Dendritic cell treated with granulocyte-macrophage colony-stimulating factor and Interleukin-4, amounts not matched to agents 40 ng/mL and 50 ng/mL, for 4 days (primary cell): ENCODE measurements around the gene CLDN2.
"Not testable (repeated sequence)": the region's sequence is repeated elsewhere in the genome, so short reads cannot be mapped to it uniquely, and the experiment has no call there.

Source experiments
- H3K27ac Mint-ChIP-seq: one replicate; pipeline ENCODE4 v1.8.0; 2022; ENCODE audit warnings: mild to moderate bottlenecking, mixed read lengths
- H3K27me3 Mint-ChIP-seq: one replicate; pipeline ENCODE4 v1.8.0; 2022; ENCODE audit warnings: mild to moderate bottlenecking, mixed read lengths
- H3K36me3 Mint-ChIP-seq: one replicate; pipeline ENCODE4 v1.8.0; 2022; ENCODE audit warnings: low read depth, mixed read lengths
- H3K4me1 Mint-ChIP-seq: one replicate; pipeline ENCODE4 v1.8.0; 2022; ENCODE audit warnings: low read depth, mixed read lengths
- H3K4me3 Mint-ChIP-seq: one replicate; pipeline ENCODE4 v1.8.0; 2022; ENCODE audit warnings: mild to moderate bottlenecking, moderate library complexity, mixed read lengths
- H3K9me3 Mint-ChIP-seq: one replicate; pipeline ENCODE4 v1.8.0; 2022; ENCODE audit warnings: mixed read lengths
- intact Hi-C: fragments of 100-400 bp; cut with micrococcal nuclease; formaldehyde crosslinking; loops from one replicate; pipeline ENCODE4 v1.15.0; 2022

Gene CLDN2, protein sequence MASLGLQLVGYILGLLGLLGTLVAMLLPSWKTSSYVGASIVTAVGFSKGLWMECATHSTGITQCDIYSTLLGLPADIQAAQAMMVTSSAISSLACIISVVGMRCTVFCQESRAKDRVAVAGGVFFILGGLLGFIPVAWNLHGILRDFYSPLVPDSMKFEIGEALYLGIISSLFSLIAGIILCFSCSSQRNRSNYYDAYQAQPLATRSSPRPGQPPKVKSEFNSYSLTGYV

DNA sequence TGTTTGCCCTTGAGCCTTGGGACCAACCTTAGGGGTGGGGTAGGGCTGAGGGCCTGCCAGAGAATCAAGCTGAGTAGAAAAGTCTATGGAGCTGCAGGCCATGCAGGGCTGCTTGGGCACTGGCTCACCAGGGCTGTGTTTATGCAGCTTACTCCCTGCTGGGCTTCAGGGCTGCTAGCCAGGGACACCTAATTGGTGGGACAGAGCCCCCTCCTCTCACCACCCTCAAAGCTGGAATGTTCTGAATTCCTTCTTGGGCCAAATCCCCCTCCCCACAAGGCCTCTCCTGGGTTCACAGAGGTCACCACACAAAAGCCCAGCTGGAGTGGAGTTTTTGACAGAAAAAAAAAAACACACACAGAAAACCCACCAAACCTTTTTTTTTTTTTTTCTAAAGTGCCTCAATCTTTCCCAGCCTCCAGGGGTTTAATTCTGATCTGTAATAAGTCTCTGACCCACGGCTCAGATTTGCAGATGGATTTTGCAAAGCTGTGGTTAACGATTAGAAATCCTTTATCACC lies at the start of gene CLDN2:
CLDN2 (plus strand) TSS at position 471 of the 521 bp plus-strand sequence. CDS start 7,827 bp downstream, outside the sequence.
- Mint-ChIP-seq H3K27me3 (peaks cover 12% of the 10 kb centered on the region), H3K9me3 (no peaks in the 10 kb centered on the region), H3K27ac (no peak within 1 kb of the TSS), H3K4me1 (peaks cover 10% of the 10 kb centered on the region), H3K4me3 (no peak within 1 kb of the TSS), H3K36me3 (no peaks in the 10 kb centered on the region)
- intact Hi-C loops, result no loop called here

DNA sequence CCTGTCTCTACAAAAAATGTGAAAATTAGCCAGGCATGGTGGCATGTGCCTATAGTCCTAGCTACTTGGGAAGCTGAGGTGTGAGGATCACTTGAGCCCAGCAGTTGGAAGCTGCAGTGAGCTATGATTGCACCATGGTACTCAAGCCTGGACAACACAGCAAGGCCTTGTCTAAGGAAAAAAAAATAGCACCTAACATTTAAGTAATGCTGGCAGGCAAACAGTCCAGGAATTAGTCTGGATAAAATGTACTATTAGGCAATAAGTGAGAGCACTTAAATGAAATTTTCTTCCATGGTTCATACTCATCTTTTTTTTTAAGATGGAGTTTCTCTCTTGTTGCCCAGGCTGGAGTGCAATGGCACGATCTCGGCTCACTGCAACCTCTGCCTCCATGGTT lies 47.4 kb upstream of the CLDN2 start:
- H3K36me3 Mint-ChIP-seq, H3K27ac Mint-ChIP-seq, intact Hi-C loops, H3K9me3 Mint-ChIP-seq, H3K4me1 Mint-ChIP-seq, H3K27me3 Mint-ChIP-seq, H3K4me3 Mint-ChIP-seq: not testable (repeated sequence)

DNA sequence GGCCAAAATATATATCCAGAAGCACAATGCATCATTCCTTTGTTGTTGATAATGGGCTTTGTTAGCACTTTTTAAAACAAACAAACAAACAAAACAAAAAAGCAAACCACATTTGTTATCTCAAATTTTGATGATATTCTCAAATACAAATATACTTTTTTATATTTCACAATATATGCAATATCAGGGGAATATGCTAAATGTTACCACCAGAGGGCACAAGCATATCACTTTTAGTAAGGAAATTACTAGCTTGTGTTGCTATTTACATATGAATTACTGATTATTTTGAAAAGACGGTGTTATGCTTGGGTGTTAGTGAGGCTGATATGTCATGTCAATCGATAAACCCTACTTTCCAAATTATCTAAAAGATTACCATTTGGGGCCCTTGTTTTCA lies 46.1 kb upstream of the CLDN2 start:
- Mint-ChIP-seq H3K4me1 (no peaks in the 10 kb centered on the region), H3K27ac (no peak overlapping the region), H3K27me3 (no peaks in the 10 kb centered on the region), H3K9me3 (no peaks in the 10 kb centered on the region), H3K36me3 (no peaks in the 10 kb centered on the region), H3K4me3 (no peak overlapping the region)
- intact Hi-C loops, result no loop called here

DNA sequence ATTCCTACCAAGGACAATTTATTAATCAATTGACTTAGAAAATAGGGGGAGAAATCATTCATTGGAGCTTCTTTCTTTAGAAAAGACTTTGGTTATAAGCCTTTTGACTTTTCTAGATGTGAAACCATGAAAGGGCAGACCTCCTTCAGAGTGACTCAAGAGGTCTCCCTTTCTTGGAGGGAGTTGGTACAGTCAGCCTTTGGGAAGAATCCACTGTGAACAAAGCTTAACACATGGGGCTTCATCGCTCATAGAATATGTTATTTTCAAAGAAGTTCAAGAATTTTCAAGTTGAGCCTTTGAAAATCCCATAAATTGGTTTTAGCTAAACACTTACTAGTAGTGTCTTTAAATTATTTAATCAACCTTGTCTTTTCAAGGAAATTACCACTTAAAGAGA lies 45.1 kb upstream of the CLDN2 start:
- no peaks in the 10 kb centered on the region for H3K4me1 Mint-ChIP-seq
- no peaks in the 10 kb centered on the region for H3K27me3 Mint-ChIP-seq
- intact Hi-C loops, result no loop called here
- no peak overlapping the region for H3K27ac Mint-ChIP-seq
- no peaks in the 10 kb centered on the region for H3K36me3 Mint-ChIP-seq
- no peaks in the 10 kb centered on the region for H3K9me3 Mint-ChIP-seq
- H3K4me3 Mint-ChIP-seq, result no peak overlapping the region

DNA sequence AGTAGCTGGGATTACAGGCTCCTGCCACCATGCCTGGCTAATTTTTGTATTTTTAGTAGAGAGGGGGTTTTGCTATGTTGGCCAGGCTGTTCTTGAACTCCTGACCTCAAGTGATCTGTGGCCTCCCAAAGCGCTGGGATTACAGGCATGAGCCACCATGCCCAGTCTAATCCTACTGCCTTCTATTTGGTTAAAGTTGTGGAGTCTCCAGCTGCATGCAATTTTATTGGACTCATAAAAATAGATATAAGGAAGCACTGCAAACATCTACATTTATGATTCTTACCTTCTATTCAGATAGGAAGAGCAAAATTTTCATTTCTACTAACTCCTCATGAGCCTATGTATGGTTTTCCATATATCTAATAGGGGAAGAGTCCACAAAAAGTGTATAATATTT lies 30.7 kb upstream of the CLDN2 start:
- Mint-ChIP-seq H3K9me3 (no peaks in the 10 kb centered on the region), H3K36me3 (no peaks in the 10 kb centered on the region), H3K27ac (no peak overlapping the region), H3K4me3 (no peak overlapping the region), H3K4me1 (no peaks in the 10 kb centered on the region), H3K27me3 (peaks cover 4% of the 10 kb centered on the region)
- intact Hi-C loops, result no loop called here

DNA sequence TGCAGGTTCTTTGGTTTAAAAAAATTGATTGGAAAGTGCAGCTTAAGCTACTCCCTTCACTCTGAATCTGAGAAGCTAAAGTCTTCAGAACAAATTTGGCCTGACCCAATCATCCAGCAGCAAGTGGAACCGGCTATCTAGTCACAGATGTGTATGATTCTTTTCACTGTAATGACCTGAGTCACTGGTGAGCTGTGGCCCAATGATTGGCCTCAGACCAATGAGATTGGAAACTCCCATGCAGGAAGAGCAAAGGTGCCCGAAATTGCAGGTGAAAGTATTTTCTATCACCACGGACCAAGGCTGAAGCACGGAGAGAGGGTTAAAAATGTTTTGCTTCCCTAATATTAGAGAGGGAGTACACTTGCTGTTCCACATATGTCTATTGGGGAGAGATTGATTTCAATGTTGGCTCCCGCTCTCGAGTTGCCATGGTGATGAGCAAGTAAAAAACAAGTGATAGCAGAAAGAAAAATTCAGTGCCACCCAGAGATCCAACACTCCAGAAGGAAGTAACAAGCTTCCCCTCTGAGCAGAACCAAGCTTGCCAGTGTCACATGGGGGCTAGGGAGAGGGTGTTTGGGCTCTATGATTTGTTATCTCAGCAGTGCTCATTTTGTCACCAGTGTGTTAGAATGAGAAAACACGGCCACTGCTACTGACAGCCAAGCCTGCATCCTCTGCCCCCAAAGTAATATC lies 28.3 kb upstream of the CLDN2 start:
- Mint-ChIP-seq H3K27me3 (peaks cover 7% of the 10 kb centered on the region), H3K4me1 (no peaks in the 10 kb centered on the region), H3K27ac (no peak overlapping the region), H3K36me3 (no peaks in the 10 kb centered on the region), H3K4me3 (no peak overlapping the region), H3K9me3 (no peaks in the 10 kb centered on the region)
- intact Hi-C loops, result no loop called here

DNA sequence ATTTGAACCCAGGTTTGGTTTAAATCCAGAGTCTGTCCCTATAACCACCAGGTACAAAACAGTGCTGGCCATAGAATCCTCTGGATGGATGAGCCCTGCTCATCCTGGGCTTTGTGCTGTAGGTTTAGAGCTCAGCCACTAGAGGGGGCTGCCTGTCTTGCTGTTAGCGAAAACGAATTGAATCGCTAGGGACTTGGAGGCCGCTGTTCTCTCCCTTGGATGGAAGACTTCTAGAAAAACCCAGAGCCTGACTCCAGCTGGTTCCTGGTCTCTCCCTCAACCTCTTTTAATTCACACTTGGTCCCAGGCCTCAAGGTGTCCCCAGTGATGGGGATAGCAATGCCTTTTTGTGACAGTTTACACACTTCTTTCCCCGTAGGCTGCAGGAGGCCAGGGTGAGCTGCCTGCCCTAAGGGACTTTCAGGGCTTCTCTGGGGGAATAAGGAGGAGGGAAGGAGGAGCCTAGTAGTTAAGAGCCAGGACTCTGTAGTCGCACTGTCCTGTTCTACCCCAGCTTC lies 25.8 kb upstream of the CLDN2 start:
- Mint-ChIP-seq H3K4me3 (no peak overlapping the region), H3K4me1 (no peaks in the 10 kb centered on the region), H3K36me3 (no peaks in the 10 kb centered on the region), H3K9me3 (no peaks in the 10 kb centered on the region), H3K27me3 (peaks cover 6% of the 10 kb centered on the region), H3K27ac (no peak overlapping the region)
- intact Hi-C loops, result no loop called here

DNA sequence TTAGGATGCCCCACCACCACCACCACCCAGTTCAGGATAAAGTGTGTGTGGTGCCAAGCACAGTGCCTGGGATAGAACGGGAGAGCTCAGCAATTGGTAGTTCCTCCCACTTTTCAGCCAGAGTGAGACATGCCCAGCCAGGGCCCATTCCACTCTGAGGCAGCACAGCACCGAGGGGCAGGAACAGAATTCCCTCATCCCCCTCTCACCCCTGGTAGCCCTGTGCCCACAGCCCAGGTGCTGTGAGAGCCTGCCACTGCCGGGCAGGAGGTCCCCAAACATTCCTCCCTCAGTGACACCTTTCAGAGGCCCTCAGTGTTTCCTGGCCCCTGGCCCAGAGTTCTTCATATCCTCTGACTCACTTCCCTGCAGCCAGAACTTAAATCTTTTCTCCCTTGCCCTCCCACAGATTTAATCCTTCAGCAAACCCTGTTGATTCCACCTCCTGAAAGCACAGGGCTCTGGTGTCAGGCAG lies 25.2 kb upstream of the CLDN2 start:
- no peaks in the 10 kb centered on the region for H3K9me3 Mint-ChIP-seq
- no peaks in the 10 kb centered on the region for H3K36me3 Mint-ChIP-seq
- H3K27me3 Mint-ChIP-seq, result peaks cover 6% of the 10 kb centered on the region
- H3K27ac Mint-ChIP-seq, result no peak overlapping the region
- H3K4me3 Mint-ChIP-seq, result no peak overlapping the region
- no peaks in the 10 kb centered on the region for H3K4me1 Mint-ChIP-seq
- intact Hi-C loops, result no loop called here

DNA sequence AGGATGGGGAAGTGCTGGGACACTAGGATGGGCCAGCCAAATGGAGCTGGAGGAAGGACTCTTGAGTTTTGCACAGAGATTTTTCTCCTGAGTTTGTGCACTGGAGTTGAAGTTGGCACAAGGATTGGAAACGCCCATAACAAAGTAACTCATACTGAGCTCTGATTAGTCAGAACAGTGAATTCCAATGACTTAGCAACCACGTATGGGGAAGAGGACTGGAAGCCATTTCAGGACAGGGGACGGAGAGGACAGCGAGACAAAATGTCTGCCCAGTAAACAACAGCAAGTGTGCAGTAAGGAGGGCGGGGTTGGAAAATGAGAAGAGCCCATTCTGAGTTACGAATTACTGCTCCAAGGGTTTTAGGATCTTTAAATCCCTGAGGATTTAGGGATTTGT lies 22.9 kb upstream of the CLDN2 start:
- intact Hi-C loops, result no loop called here
- no peak overlapping the region for H3K27ac Mint-ChIP-seq
- H3K4me3 Mint-ChIP-seq, result no peak overlapping the region
- H3K36me3 Mint-ChIP-seq, result no peaks in the 10 kb centered on the region
- H3K27me3 Mint-ChIP-seq, result peaks cover 6% of the 10 kb centered on the region
- H3K9me3 Mint-ChIP-seq, result no peaks in the 10 kb centered on the region
- H3K4me1 Mint-ChIP-seq, result no peaks in the 10 kb centered on the region

DNA sequence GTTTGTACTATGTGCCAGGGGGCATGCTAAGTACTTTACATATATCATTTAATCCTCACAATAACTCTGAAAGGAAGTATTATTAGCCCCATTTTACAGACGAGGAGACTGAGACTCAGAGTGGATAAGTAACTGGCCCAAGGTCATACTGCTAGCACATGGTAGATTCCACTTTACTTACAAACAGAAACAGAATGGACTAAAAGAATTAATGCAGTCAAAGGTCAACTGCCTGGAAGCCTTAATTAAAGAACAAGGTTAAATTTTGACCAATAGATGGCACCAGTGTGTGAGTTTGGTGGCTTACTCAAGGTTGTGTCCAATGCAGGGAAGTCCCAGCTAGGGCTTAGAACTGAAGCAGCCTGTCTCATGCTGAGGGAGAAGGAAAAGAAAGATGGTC lies 21.7 kb upstream of the CLDN2 start:
- Mint-ChIP-seq H3K4me3 (no peak overlapping the region), H3K4me1 (no peaks in the 10 kb centered on the region), H3K9me3 (no peaks in the 10 kb centered on the region), H3K27me3 (peaks cover 3% of the 10 kb centered on the region), H3K36me3 (no peaks in the 10 kb centered on the region), H3K27ac (no peak overlapping the region)
- intact Hi-C loops, result loop anchor here (2.0 kb wide), 1 partner anchor 996 kb away; no protein-coding TSS in a partner anchor

DNA sequence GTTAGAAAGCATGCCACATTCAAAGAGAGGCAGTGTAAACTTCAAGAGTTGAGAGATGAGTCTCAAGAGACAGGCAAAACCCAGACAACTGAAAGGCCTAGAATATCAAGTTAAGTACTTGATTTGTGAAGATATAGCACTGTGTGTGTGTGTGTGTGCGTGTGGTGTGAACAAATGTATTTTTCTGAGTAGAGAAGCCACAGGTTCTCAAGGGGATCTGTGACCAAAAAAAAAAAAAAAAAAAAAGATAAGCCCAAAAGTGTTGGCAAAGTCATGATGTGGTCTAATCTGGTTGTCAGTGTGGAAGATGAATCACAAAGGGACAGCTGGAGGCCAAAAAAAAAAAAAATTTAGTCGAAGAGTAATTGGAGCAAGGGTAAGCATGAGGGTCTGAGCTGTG lies 20.9 kb upstream of the CLDN2 start:
- H3K27me3 Mint-ChIP-seq, result peaks cover 3% of the 10 kb centered on the region
- intact Hi-C loops, result loop anchor here (2.0 kb wide), 1 partner anchor 996 kb away; no protein-coding TSS in a partner anchor

DNA sequence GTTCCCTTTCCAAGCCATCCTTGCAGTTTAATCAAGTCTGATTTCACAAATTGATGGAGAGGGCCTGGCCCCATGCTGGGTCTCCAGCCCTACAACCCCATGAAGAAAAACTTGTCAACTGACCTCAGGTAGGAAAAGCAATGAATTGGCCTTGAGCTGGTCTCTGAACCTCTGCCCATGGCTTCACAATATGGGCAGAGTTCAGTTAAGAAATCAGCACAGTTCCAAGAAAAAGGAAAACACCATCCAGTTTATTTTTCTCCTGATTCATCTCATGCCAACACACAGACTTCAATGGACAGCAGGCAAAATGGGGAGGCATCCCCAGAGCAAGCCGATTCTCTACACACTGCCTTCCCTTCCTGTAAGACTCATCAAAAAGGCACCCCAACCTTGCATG lies 20.4 kb upstream of the CLDN2 start:
- Mint-ChIP-seq H3K4me1 (no peaks in the 10 kb centered on the region), H3K4me3 (no peak overlapping the region), H3K9me3 (no peaks in the 10 kb centered on the region), H3K27ac (no peak overlapping the region), H3K27me3 (peaks cover 3% of the 10 kb centered on the region), H3K36me3 (no peaks in the 10 kb centered on the region)
- intact Hi-C loops, result loop anchor here (2.0 kb wide), 1 partner anchor 995 kb away; no protein-coding TSS in a partner anchor

More for the DNA sequence above, 20.9 kb upstream of the CLDN2 start:
- Mint-ChIP-seq H3K9me3 (no peaks in the 10 kb centered on the region), H3K27ac (no peak overlapping the region), H3K4me1 (no peaks in the 10 kb centered on the region), H3K4me3 (no peak overlapping the region), H3K36me3 (no peaks in the 10 kb centered on the region)

DNA sequence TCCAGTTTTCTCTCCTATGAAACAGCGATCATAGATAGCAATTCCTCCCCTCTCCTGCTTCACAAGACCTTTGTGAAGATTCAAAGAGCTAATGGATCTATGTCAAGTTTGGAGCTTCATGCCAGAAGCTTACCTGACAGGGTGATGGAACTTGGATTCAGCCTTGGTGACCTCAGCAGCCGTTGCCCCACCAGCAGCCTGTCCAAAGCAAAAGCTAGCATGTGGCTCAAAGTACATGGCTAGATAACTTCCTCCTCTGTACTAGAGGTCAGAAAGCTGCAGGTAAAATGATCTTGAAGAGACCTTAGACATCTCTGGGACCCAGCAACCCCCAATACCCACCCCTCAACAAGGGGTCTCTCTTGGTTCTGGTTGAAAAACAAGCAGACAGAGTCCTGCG lies 18.9 kb upstream of the CLDN2 start:
- Mint-ChIP-seq H3K4me3 (no peak overlapping the region), H3K36me3 (no peaks in the 10 kb centered on the region), H3K27ac (no peak overlapping the region), H3K9me3 (no peaks in the 10 kb centered on the region), H3K4me1 (no peaks in the 10 kb centered on the region), H3K27me3 (no peaks in the 10 kb centered on the region)
- intact Hi-C loops, result no loop called here

DNA sequence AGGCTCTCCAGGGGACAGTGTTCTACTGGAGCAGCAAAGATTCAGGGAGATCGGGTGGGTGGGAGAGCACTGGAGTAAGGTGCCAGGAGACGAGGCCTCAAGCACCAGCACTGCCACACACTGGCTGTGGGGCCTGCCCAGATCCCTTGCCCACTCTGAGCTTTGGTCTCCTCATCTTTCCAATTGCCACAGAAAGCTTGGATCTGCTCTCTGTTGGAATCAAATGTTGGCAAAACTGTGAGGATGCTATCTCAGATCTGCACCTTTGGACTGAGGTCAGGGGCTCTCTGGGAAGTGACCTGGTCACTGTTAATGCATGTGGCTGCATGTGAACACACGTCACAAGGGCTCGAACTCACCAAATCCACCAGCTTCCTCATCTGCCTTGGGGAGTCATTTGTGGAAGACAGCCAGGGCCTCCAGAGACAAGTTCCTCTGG lies 18.4 kb upstream of the CLDN2 start:
- Mint-ChIP-seq H3K27me3 (no peaks in the 10 kb centered on the region), H3K9me3 (no peaks in the 10 kb centered on the region), H3K36me3 (no peaks in the 10 kb centered on the region), H3K27ac (no peak overlapping the region), H3K4me3 (no peak overlapping the region), H3K4me1 (no peaks in the 10 kb centered on the region)
- intact Hi-C loops, result no loop called here
